CD4-positive, alpha-beta T cell treated with Interleukin-1 beta for 1 hour (primary cell): ENCODE measurements around the gene FNDC3B.
"Not testable (repeated sequence)": the region's sequence is repeated elsewhere in the genome, so short reads cannot be mapped to it uniquely, and the experiment has no call there.

Experiments used
- DNase-seq, 2 donors: peaks; one replicate each; pipeline ENCODE4 v3.0.0-alpha.2; 2020 to 2022

FNDC3B gene

DNA sequence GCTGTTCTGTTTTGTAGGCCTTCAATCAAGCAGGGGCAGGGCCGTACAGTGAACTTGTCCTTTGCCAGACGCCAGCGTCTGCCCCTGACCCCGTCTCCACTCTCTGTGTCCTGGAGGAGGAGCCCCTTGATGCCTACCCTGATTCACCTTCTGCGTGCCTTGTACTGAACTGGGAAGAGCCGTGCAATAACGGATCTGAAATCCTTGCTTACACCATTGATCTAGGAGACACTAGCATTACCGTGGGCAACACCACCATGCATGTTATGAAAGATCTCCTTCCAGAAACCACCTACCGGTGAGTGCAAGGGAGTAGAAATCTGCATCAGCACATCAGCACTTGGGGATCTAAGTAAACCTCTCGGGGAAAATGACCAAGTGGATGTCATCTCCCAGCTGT lies 313.4 kb downstream of the FNDC3B start:
- no peak for DNase-seq

GRCh38 chr3:172354931-172355499 lies 315.6 kb downstream of the FNDC3B start:
- DNase-seq: no peak

DNA sequence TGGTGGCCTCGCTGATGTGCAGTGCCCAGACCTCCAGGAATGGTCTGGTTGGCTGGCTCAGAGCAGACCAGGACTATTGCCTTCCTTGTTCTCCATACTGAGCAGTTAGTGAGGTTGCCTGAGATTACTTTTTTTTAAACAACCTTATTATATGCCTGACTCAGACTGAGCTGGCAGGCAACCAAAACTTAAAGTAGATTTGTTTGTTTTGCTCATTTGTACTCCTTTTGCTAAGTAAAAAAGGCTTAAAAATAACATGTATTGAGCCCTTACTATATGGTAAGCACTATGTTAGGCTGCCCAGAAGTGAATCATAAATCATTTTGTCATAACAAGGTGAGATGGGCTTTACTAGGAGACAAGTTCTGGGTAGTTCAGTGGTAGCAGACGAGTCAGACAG lies 316.5 kb downstream of the FNDC3B start:
- DNase-seq: no peak

- no peak for DNase-seq
These were observed 317.0 kb downstream of the FNDC3B start for GRCh38 chr3:172356427-172356826.

- DNase-seq: no peak
These were observed 318.7 kb downstream of the FNDC3B start for GRCh38 chr3:172357850-172358754.

GRCh38 chr3:172359231-172359630 lies 319.9 kb downstream of the FNDC3B start:
- no peak for DNase-seq

GRCh38 chr3:172359996-172360395 lies 320.6 kb downstream of the FNDC3B start:
- DNase-seq: no peak

DNA sequence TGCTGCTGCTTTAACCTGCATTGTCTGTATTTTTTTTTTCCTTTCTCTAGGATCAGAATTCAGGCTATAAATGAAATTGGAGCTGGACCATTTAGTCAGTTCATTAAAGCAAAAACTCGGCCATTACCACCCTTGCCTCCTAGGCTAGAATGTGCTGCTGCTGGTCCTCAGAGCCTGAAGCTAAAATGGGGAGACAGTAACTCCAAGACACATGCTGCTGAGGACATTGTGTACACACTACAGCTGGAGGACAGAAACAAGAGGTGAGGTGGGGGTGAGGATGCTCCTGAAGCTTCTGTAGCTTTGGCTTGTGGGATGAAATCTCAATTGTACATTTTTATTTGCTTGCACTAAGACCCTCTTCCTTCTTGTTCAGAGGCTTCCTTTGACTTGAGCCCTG lies 323.2 kb downstream of the FNDC3B start:
- no peak for DNase-seq

GRCh38 chr3:172364374-172365027 lies 325.1 kb downstream of the FNDC3B start:
- DNase-seq: no peak

- DNase-seq: no peak
These were observed 325.7 kb downstream of the FNDC3B start for GRCh38 chr3:172365028-172365567.

DNA sequence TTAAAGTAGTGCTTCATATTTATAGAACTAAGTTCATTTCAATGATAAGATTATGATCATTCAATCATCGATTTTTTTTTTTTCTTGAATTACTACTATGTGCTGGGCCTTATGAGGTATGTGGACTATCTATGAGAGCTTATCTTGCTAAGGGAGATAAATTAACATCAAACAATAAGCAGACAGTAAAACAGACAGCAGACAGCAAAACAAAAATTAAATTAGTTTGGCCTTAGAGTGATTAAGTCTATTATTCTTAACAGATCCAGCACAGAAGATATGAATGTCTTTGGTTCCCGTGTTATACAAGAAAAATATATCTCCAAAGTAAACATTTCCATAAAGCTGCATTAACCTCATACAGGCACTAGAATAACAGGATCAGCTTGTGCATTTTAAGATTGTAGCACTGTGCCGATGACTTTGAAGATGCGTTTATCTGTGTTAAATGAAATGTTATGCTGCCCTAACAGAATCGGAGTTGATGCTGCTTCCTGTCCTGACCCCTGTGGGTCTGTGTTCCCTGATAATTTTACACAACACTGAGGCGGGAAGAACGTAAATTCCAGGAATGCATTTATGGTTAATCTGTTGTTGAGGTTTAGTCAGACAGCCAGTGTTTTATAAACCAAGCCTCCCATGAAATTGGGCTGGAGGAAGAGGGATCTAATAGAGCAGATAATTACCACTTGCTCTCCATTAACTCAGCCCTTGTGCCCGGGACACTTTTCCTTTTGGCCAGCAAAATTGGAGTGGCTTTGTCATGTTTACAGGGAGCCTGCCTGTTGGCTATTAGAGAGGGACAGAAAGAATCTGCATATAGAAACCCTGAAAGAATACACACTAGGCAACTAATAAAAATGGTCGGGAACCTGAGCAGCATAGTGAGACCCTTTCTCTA lies 328.1 kb downstream of the FNDC3B start:
- DNase-seq: no peak

DNA sequence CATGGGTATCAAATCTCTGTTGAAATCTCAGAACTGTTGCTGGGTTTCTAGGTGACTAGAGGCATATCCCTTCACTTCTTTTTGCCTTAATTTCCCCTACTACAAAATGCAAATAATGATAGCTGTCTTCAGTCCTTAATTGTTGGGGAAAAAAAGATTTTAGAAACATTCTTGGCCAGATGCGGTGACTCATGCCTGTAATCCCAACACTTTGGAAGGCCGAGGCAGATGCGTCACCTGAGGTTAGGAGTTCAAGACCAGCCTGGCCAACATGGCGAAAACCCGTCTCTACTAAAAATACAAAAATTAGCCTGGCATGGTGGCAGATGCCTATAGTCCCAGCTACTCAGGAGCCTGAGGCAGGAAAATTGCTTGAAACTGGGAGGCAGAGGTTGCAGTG lies 329.2 kb downstream of the FNDC3B start:
- DNase-seq: not testable (repeated sequence)

DNA sequence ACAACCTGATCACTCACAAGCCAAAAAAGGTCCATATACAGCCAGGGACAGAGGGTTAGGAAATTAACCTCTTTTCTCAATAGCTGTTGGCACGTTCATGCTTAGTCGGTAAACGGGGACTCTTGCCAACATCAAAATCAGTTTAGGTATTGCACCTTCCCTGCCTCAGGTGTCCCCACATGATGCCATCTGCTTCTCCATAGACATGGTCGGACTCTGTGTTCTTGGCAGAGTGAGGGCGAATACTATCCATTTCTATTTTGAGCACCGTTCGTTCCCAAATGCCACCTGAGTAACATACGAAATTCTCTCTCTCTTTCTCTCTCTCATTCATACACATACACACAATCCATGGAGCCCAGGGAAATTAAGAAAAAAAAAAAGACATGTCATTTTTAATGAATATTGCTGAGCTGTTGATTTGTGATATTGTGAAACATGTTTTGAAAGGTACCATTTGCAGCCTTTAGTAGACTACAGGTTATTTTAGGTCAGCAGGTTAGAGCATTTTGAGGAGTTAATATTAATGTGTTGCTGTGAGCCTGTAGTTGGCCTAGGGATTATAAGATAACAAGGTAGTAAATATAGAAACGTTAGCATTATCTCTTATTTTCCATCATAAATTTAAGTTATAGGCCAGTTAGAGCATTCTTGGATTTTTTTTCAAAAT lies 330.3 kb downstream of the FNDC3B start:
- no peak for DNase-seq

GRCh38 chr3:172370419-172370818 lies 331.0 kb downstream of the FNDC3B start:
- no peak for DNase-seq

GRCh38 chr3:172371544-172371943 lies 332.2 kb downstream of the FNDC3B start:
- DNase-seq: no peak

GRCh38 chr3:172372895-172373294 lies 333.5 kb downstream of the FNDC3B start:
- DNase-seq: no peak

- no peak for DNase-seq
These were observed 334.5 kb downstream of the FNDC3B start for GRCh38 chr3:172373912-172374311.

DNA sequence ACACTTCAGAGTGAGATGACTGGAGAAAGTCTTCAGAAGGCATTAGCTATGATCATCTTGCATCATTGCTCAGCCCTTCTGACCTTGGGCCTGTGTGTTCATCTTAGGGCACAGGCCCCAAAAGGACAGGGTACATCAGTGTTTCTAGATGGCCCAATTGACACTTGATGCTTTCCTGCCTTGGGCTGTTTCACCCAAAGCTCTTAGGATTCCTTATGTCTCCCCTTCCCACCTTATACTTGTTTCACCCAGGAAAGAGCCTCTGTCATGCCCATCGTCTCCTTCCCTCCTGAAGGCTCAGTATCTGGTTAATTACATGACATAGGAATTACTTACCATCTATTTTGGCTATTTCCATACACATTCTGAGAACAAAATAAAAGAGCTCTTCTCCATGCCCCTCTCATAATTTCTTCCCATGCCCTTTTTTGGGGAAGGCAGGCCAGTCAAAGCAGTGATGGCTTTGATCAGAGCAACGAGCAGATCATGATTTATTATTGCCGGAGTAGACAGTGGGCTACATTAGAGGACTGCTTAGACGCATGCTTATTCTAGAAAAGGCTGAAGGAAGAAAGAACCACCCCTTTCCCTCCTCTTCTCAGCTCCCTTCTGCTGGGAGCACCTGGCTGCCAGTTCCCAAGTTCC lies 335.9 kb downstream of the FNDC3B start:
- no peak for DNase-seq

DNA sequence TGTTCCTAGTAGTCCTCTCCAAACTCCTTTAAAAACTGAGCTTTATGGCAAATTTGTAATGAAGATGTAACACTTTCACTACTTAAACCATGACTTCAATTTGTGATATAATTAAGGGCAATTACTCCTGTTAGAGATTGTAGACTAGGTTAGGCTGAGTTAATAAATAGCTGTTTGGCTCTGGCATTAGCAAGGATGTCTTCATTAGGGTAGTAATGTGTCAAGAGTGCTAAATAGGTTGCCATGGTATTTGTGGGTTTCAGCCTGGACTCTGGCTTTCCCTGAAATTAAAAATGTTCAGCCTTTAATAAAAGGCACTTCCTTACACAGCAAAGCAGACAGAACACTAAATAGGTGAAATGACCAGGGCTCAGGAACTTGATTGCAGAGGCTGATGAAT lies 337.0 kb downstream of the FNDC3B start:
- no peak for DNase-seq

- DNase-seq: no peak
These were observed 337.5 kb downstream of the FNDC3B start for GRCh38 chr3:172376881-172377280.

DNA sequence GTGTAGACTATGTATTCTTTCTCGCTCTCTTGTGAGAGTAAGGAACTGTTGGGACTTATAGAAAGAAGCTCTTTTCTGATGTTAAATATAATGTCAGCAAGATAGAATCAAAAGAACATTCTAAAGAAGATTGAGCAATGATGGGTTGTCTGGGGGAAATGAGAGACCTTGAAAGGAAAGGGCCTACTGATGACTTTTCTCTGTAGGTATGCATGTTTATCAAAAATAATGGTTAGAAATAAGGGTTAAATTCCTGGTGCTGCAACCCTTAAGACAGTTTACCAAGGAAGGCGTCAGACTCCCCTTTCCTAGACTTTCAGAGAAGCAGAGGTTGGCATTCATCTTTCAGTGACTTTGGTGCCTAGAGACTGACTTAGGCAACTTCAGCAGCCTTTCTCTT lies 339.1 kb downstream of the FNDC3B start:
- no peak for DNase-seq

DNA sequence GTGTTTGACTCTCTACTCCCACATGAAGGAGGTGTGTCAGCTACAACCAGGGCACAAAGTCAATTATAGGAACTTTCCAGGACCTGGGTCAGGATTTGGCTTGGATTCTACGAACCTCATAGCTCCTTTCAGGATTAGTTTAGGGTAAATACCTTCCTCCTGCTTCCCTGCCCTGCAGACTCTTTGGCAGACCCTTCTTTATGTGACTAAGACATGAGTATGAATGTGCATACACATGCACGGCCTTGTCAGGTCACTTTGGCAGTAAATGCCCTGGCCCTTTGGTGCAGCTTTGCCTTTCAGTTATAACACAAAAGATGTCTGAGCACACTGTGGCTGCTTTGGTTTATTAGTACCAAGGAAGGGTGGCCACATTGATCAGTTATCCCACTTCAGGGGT lies 340.0 kb downstream of the FNDC3B start:
- no peak for DNase-seq
